ENCODE data around the gene GOLGA8Q.
"Not testable (repeated sequence)": the region's sequence is repeated elsewhere in the genome, so short reads cannot be mapped to it uniquely, and the experiment has no call there.

Gene GOLGA8Q, protein sequence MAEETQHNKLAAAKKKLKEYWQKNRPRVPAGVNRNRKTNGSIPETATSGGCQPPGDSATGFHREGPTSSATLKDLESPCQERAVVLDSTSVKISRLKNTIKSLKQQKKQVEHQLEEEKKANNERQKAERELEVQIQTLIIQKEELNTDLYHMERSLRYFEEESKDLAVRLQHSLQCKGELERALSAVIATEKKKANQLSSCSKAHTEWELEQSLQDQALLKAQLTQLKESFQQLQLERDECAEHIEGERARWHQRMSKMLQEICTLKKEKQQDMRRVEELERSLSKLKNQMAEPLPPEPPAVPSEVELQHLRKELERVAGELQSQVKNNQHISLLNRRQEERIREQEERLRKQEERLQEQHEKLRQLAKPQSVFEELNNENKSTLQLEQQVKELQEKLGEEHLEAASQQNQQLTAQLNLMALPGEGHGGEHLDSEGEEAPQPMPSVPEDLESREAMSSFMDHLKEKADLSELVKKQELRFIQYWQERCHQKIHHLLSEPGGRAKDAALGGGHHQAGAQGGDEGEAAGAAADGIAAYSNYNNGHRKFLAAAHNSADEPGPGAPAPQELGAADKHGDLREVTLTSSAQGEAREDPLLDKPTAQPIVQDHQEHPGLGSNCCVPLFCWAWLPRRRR

DNA sequence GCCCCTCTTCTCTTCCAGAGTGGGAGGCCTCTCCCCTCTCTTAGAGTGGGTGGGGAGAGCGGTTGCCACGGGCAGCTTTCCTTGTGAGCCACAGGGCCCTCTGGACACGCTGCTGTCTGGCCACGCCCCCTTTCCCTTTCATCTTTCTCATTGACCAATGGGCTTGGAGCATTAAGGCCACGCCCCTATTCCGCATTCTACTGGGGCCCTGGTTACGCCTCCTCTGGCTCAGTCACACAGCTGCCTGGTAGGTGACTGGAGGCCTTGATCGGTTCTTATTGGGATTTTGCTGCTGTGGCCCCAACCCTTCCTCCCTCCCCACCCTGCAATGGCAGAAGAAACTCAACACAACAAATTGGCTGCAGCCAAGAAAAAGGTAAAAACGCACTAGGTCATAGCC is at the start of gene GOLGA8Q:
TSS of gene GOLGA8Q (plus strand) at position 301 of the 400 bp plus-strand sequence. CDS start at position 329, 28 bp downstream.
- in situ Hi-C loops (cut with HindIII; ENCODE audit: low sequenced_read_pairs) = not testable (repeated sequence)

DNA sequence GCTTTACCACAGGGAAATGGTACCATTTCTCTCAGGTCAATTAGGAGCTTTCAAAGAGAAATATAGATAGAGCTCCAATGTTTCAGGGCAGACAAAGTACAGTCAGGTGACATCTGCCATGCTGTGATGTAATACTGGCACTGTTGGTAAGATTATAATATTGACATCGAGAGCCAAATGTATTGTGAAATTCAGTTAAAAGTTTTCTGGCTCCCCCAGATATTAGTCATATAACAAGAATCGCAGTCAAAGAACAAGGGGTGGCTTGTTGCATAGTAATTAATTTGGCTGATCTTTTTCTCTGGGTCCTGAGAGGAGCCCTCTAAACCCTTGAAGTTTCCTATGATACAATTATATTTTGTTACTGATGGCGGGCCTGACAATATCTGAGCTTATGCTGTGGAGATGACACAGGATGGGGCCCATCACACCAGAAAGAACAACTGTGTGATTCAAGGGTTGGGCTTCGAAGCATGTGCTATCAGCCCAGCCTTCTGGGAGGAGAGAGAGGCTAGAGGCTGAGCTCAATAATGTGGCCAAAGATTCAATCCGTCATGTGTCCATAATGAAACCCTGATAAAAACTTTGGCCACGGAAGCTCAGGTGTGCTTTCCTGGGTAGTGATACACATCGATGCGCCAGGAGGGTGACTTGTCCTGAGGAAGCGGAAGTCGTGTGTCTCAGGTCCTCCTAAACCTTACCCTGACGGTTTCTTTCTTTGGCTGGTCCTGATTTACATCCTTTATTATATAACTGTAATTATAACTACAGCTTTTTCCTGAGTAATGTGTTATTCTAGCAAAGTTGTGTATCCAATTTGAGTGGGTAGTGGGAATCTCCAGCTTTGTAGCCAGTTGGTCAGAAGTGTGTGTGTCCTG is 48.7 kb upstream of the GOLGA8Q start:
- in situ Hi-C loops (cut with HindIII; ENCODE audit: low sequenced_read_pairs) = not testable (repeated sequence)

DNA sequence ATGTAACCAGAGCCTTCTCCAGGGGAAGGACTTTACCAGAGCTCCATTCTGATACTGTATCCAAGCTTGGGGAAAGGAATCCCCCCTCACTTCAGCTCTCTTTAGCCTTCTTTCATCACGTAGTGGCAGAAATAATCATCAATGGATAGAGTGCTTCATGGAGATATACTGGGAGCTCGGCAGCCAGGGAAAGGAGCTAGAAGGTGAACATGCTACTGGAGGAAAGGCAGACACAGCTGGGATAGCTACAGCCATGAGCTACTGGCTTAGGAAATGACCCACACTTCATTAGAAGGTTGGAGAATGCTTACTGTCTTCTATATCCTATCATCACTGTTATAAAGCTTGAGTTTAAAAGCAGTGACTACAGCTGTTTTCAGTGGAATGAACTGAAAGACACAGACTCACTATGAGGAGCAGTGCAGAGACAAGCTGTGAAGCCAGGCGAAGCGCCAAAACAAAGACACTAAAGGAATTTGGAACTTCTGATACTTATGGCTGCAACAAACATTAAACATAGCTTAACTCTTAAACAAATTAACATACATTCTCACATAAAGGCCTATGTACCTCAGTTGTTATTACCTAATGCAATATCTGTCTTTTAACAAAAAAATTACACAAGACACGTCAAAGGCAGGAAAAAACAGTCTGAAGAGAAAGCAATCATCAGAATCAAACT is 47.5 kb upstream of the GOLGA8Q start:
- in situ Hi-C loops (cut with HindIII; ENCODE audit: low sequenced_read_pairs) = not testable (repeated sequence)

DNA sequence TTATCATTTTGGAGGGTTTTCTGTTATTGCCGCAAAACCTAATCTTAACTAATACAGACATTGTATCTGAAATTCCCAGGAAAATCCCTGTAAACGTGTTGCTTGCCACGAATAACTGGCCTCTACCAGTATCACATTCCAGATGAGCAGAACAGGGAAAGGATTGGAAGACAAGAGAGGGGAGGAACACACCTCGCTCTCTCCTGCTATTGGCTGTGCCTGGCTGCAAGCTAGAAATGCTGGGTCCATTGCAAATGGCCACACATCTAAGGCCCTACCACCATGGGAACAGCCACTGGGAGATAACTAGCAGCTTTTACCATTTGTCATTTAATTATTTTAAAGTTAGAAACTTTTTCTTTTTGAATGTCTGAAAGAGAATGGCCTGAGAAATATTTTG is 37.3 kb upstream of the GOLGA8Q start:
- in situ Hi-C loops (cut with HindIII; ENCODE audit: low sequenced_read_pairs) = not testable (repeated sequence)

DNA sequence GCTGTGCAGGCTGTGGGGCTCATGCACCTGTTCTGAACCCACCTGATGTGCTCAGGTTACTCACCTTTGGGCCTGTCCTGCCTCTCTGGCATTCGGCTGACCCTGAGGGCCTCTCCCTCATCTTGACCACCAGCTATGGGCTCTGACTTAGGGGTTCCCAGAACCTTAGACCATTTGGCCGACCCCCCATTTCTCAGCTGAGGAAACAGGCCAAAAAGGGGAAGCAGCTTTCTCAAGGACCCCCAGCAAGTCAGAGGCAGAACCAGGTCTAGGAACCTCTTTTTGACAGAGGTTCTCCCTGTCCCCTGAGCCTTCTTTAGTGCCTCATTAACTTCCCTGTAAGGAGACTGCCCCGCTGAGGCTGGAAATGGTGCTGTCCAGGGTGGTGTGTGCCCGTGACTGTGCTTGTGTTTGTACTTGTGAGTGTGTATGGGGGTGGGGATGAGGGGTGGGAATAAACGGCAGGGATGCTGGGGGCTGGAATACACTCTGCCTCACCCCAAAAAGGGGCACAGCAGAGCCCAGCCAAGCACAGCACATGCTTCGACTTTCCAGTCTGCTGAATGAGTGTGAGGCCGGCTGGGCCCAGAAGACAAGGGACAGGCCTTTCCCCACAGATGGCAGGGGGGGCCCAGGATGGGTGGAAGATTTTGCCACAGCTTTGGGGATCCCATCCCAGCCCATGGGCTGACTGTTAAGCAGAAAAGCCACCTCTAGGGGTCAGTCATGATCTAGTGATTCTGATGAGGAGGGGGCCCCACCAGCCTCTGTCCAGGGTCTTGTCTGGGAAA is 28.2 kb upstream of the GOLGA8Q start:
- in situ Hi-C loops (cut with HindIII; ENCODE audit: low sequenced_read_pairs) = not testable (repeated sequence)

DNA sequence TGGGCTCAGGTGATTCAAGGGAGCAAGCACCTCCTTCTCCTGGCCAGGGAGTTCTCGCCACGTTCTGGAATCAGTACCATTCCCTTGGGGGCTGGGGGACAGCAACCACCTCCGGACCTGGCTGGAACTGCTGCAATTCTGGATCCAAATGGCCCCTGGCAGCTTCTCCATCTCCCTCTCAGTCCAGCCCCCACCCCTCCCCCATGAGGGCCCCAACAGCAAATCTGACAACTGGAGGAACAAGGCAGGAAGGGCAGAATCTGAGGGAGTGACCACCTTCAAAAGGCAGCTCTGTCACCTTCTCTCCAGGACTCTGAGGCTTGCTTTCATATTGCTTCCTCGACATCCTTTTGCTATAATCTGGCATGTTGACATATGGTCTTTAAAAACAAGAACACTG is 25.9 kb upstream of the GOLGA8Q start:
- in situ Hi-C loops (cut with HindIII; ENCODE audit: low sequenced_read_pairs) = not testable (repeated sequence)

DNA sequence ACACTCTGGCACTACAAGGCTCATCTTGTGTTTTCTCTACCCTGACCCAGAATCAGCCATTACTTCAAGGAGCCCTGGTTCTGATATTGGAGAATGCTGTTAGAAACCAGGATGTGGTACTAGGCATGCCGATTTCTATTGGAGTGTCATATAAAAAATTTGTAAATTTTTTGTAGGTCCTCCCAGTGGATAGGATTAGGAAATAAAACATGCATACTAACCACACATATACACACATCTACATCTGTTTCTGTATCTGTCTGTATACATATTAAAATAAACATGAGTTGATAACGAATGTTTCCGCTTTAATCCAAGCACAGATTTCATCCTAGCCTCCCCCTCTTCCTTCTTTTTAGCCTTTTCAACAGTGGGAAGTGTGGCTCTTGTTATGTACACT is 22.8 kb upstream of the GOLGA8Q start:
- in situ Hi-C loops (cut with HindIII; ENCODE audit: low sequenced_read_pairs) = not testable (repeated sequence)

DNA sequence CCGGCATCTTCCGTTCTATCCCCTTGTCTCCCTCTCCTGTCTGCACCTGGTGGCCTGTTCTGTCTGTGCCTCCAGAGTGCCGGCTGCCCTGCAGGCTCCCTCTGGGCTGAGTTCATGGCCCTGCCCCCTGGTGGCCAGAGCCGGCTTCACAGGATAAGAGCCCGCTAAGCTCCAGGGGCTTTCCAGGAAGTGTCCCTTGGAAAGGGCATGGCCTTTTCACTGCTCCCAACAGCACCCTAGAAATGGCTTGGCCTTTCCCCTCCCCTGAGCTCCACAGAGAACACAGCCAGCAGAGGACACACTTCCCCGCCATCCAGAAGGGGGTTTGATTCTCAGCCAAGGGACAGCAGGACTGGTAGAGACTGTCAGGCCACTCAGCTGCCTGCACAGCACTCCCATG is 15.1 kb downstream of the GOLGA8Q start:
- in situ Hi-C loops (cut with HindIII; ENCODE audit: low sequenced_read_pairs) = not testable (repeated sequence)

DNA sequence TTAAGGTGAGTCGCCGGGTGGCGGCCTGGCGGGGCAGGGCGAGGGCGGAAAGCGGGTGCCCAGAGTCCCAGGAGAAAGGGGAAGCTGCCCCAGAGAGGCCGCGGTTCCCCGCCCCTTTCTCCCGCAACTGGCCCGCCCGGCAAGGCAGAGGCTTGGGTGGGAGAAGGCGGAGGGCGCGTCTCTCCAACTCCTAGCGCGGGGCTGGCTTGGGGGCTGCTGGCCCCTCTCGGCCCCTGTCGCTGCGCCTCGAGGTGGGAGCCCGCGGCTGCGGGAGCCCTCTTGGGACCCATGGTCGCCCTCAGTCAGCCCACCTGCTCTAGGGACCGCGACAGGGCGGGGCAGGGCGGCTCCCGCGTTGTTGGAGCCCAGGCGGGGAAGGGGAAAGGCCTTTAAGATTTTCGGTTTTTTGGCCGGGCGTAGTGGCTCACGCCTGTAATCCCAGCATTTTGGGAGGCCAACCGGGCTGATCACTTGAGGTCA is 21.2 kb downstream of the GOLGA8Q start:
- in situ Hi-C loops (cut with HindIII; ENCODE audit: low sequenced_read_pairs) = not testable (repeated sequence)

DNA sequence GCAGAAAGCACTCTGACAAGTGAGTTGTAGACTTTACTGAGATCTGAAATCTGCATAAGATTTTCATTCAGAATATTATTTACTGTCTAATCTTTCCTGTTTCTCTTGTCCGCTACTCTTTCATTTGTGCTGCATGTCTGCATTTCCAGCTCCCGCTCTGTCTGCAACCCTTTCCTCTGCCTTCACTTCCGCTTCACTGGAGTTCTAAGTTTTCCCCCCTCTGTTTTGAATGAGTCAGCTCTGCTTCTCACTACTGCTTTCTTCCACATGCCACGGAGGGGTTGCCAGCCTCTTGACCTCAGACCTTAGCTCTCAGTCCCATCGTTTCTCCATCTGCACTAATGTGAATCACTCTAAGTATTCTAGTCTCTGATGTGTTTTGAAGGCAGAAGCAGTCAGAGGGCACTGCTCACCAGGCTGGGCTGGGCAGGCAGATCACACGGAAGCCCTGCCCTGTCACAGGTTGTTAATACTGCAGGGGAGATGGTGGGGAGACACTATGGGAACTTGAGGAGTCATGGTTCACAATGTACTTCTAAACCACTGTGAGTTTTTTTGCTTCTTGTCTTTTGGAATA is 27.6 kb downstream of the GOLGA8Q start:
- in situ Hi-C loops (cut with HindIII; ENCODE audit: low sequenced_read_pairs) = not testable (repeated sequence)

DNA sequence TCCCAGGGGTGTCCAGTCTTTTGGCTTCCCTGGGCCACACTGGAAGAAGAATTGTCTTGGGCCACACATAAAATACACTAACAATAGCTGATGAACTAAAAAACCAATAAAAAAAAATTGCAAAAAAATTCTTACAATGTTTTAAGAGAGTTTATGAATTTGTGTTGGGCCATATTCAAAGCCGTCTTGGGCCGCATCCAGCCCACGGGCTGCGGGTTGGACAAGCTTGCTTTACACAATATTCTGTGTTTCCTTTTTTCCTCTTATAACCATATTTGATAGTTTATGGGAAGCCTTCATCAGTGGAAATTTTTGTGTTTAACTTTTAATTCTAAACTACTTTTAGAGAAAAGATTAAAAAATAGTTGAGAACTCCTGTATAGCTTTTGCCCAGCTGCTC is 28.9 kb downstream of the GOLGA8Q start:
- in situ Hi-C loops (cut with HindIII; ENCODE audit: low sequenced_read_pairs) = not testable (repeated sequence)

DNA sequence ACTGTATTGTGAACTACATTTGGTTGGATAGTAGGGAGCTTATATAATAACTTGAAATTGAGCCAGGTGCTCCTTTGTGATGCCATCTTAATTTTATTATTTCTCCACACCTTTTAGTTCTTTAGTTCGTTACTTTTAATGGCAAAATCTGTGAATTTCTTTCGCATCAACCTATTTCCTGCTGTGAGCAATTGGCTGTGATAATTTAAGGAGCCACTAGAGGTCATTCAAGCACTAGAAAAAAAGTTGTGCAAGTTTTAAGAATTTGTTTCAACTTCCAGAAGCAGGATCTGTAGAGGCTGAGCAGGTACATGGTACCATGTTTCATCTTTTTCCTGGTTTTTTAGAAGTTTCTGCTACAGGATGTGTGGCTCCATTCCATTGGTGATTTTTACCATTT is 47.1 kb downstream of the GOLGA8Q start:
- in situ Hi-C loops (cut with HindIII; ENCODE audit: low sequenced_read_pairs) = not testable (repeated sequence)

DNA sequence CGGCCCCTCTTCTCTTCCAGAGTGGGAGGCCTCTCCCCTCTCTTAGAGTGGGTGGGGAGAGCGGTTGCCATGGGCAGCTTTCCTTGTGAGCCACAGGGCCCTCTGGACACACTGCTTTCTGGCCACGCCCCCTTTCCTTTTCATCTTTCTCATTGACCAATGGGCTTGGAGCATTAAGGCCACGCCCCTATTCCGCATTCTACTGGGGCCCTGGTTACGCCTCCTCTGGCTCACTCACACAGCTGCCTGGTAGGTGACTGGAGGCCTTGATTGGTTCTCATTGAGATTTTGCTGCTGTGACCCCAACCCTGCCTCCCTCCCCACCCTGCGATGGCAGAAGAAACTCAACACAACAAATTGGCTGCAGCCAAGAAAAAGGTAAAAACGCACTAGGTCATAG is 51.9 kb downstream of the GOLGA8Q start, which contains the start of gene GOLGA8H:
TSS of gene GOLGA8H (plus strand) at position 233 of the 400 bp plus-strand sequence. CDS start at position 331, 98 bp downstream.
- in situ Hi-C loops (cut with HindIII; ENCODE audit: low sequenced_read_pairs) = not testable (repeated sequence)

Measured in endothelial cell of hepatic sinusoid (primary cell).